NOMO-1 treated with DMSO at 0.1 percent for 48 hours (cell line): ENCODE data around the gene FHOD3.

Experiments used
- DNase-seq: peaks from one replicate; lab custom pipeline; 2025; ENCODE audit not compliant: unreplicated experiment; lab: John Stamatoyannopoulos, UW

Gene FHOD3

GRCh38 chr18:36643061-36643460, 345.5 kb downstream of the FHOD3 start:
- DNase-seq: no peak

- DNase-seq: no peak
Measured at GRCh38 chr18:36648803-36649202, 351.3 kb downstream of the FHOD3 start.

GRCh38 chr18:36649205-36649604, 351.7 kb downstream of the FHOD3 start:
- no peak for DNase-seq

GRCh38 chr18:36650266-36650665, 352.8 kb downstream of the FHOD3 start:
- DNase-seq: no peak

GRCh38 chr18:36650906-36651305, 353.4 kb downstream of the FHOD3 start:
- DNase-seq: no peak

GRCh38 chr18:36652503-36652902, 355.0 kb downstream of the FHOD3 start:
- no peak for DNase-seq

- DNase-seq: no peak
Measured at GRCh38 chr18:36653141-36653869, 355.8 kb downstream of the FHOD3 start.

GRCh38 chr18:36653870-36654269, 356.4 kb downstream of the FHOD3 start:
- no peak for DNase-seq

- no peak for DNase-seq
Measured at GRCh38 chr18:36655074-36655473, 357.6 kb downstream of the FHOD3 start.

- DNase-seq: no peak
Measured at GRCh38 chr18:36655930-36656329, 358.4 kb downstream of the FHOD3 start.

- DNase-seq: no peak
Measured at GRCh38 chr18:36658611-36659010, 361.1 kb downstream of the FHOD3 start.

- no peak for DNase-seq
Measured at GRCh38 chr18:36660311-36660710, 362.8 kb downstream of the FHOD3 start.

GRCh38 chr18:36661999-36662398, 364.5 kb downstream of the FHOD3 start:
- no peak for DNase-seq

- DNase-seq: no peak
Measured at GRCh38 chr18:36663312-36663711, 365.8 kb downstream of the FHOD3 start.

GRCh38 chr18:36665952-36666351, 368.4 kb downstream of the FHOD3 start:
- DNase-seq: no peak

- peak; percentile 69 for DNase-seq
Measured at GRCh38 chr18:36667811-36668210, 370.3 kb downstream of the FHOD3 start.

- DNase-seq: no peak
Measured at GRCh38 chr18:36668349-36668748, 370.8 kb downstream of the FHOD3 start.

- peak; percentile 93 for DNase-seq
Measured at GRCh38 chr18:36672437-36673344, 375.2 kb downstream of the FHOD3 start.

GRCh38 chr18:36673452-36673851, 375.9 kb downstream of the FHOD3 start:
- DNase-seq: no peak

GRCh38 chr18:36675076-36675475, 377.6 kb downstream of the FHOD3 start:
- no peak for DNase-seq

- no peak for DNase-seq
Measured at GRCh38 chr18:36675542-36675941, 378.0 kb downstream of the FHOD3 start.

GRCh38 chr18:36676629-36677028, 379.1 kb downstream of the FHOD3 start:
- no peak for DNase-seq
